Stimulated activated naive B cell treated with anti-CD40 and anti-IgM and Interleukin-4, amounts not matched to agents 10 μg/mL and 1 μg/mL and 100 μg/mL, for 72 hours (primary cell): Measurements from ENCODE around the gene ARHGEF1.

Experiments used
- ATAC-seq, 2 donors: fragments of 150-1000 bp; cut with Tn5 transposase; replicated peaks; 2 replicates each; pipeline ENCODE4 v1.10.0; 2021; ENCODE audit warnings: moderate library complexity in 1 of 2
- DNase-seq: peaks from one replicate; pipeline ENCODE4 v3.0.0; 2021
- H3K27ac Mint-ChIP-seq: one replicate; pipeline ENCODE4 v1.8.0; 2022; ENCODE audit warnings: mild to moderate bottlenecking, mixed read lengths
- H3K27me3 Mint-ChIP-seq, 2 donors: one replicate each; pipeline ENCODE4 v1.8.0; 2022; ENCODE audit warnings: mixed read lengths in 2 of 2
- H3K36me3 Mint-ChIP-seq, 2 donors: one replicate each; pipeline ENCODE4 v1.8.0; 2022; ENCODE audit warnings: mixed read lengths in 2 of 2, mild to moderate bottlenecking in 1 of 2
- H3K4me1 Mint-ChIP-seq, 2 donors: one replicate each; pipeline ENCODE4 v1.8.0; 2022; ENCODE audit warnings: mixed read lengths in 2 of 2, mild to moderate bottlenecking in 1 of 2
- H3K4me3 Mint-ChIP-seq, 2 donors: one replicate each; pipeline ENCODE4 v1.8.0; 2022; ENCODE audit warnings: mild to moderate bottlenecking in 2 of 2, mixed read lengths in 2 of 2, moderate library complexity in 1 of 2
- H3K9me3 Mint-ChIP-seq, 2 donors: one replicate each; pipeline ENCODE4 v1.8.0; 2022; ENCODE audit warnings: mixed read lengths in 2 of 2, mild to moderate bottlenecking in 1 of 2

Gene ARHGEF1

GRCh38 chr19:41883821-41884733 is 1.1 kb downstream of the ARHGEF1 start:
- Mint-ChIP-seq H3K4me1 (peaks cover 51 to 88% of the 10 kb centered on the region in 2 donors), H3K9me3 (no peaks in the 10 kb centered on the region), H3K36me3 (peaks cover 43 to 58% of the 10 kb centered on the region in 2 donors), H3K27me3 (no peaks in the 10 kb centered on the region), H3K4me3 (peak overlapping the region; percentile 84 to 97), H3K27ac (peak overlapping the region; percentile 99)
- ATAC-seq (peak; percentile 86 to 88), DNase-seq (peak; percentile 96)

DNA sequence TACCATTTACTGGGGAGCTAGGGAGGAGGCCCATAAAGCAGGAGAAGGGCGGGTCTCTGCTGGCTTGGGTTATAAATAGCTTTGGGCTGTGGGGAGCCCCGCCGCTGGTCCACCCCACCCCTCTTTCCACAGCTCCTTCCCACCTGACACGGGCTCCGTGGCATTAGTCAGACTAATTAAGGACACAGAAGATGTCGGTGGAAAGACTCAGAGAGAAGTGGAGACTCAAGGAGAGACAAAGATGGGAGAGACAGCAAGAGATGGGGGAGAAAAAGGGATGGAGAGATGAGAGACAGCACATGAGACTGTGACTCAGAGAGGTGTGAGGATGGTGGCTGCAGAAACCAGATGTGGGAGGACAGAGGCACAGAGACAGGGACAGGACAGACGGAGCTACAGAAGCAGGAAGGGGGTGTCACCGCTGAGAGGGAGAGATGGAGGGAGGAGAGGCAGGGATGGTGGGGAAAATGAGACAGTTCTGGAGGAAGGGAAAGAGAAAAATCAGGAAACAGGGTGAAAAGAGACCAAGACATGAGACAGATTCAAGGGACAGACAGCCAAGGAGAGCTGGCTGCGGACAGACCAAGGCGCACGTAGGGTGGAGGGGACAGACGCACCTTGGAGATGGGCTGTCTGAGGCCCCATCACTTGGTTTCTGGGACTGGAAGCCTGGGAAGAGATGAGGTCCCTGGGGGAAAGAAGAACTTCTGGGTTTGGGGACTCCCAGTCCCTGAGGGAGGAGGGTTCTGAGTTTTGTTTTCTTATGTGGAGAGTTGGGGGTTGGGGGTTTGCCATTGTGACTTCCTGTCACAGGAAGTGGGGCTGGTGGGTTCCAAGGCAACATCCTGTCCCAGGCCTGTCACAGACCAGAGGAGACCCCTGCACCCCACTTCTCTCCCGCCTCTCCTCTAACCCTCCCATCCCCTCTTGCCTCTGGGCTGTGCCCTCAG is 4.1 kb downstream of the ARHGEF1 start:
- peaks cover 40 to 49% of the 10 kb centered on the region in 2 donors for H3K36me3 Mint-ChIP-seq
- peak overlapping the region; percentile 60 for H3K27ac Mint-ChIP-seq
- DNase-seq (no peak), ATAC-seq (no peak)
- peaks cover 49 to 72% of the 10 kb centered on the region in 2 donors for H3K4me1 Mint-ChIP-seq
- peak overlapping the region; percentile 69 to 77 for H3K4me3 Mint-ChIP-seq
- H3K27me3 Mint-ChIP-seq = no peaks in the 10 kb centered on the region
- no peaks in the 10 kb centered on the region for H3K9me3 Mint-ChIP-seq

DNA sequence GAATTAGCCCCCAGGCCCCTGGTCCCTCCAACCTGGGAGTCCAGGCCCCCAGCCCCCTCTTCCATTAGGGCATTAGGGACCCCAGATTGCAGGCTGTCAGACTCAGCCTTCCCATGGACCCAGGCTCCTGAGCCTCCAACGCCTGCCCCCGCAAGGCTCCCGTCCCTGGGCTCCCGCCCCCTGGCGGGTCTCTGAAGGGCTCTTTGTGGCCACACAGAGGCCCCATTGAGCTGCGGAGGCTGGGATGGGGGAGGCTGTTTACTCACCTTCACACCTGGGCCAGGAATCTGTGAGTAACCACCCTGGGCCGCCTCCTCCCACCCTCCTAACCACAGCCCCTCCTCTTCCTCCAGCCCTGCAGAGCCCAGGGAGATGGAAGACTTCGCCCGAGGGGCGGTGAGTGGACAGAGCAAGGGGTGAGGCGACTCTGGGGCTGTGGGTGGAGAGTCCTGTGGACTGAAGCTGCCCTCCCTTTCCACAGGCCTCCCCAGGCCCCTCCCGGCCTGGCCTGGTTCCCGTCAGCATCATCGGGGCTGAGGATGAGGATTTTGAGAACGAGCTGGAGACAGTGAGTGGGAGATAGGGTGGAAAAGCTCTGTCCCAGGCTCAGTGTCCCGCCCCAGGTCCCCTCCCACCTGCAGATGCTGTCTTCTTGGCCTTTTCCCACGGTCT is 4.9 kb downstream of the ARHGEF1 start:
- Mint-ChIP-seq H3K36me3 (peaks cover 36 to 43% of the 10 kb centered on the region in 2 donors), H3K27me3 (no peaks in the 10 kb centered on the region), H3K4me3 (peak overlapping the region; percentile 69 to 77), H3K4me1 (peaks cover 43 to 65% of the 10 kb centered on the region in 2 donors), H3K27ac (peak overlapping the region; percentile 60), H3K9me3 (no peaks in the 10 kb centered on the region)
- DNase-seq (peak; percentile 46), ATAC-seq (peak; percentile 11 to 15)

- Mint-ChIP-seq H3K9me3 (no peaks in the 10 kb centered on the region), H3K4me1 (peaks cover 46 to 68% of the 10 kb centered on the region in 2 donors), H3K27me3 (no peaks in the 10 kb centered on the region), H3K4me3 (no peak overlapping the region), H3K36me3 (peaks cover 35 to 42% of the 10 kb centered on the region in 2 donors), H3K27ac (no peak overlapping the region)
- DNase-seq = no peak
- ATAC-seq = no peak
Measured at GRCh38 chr19:41888926-41889325, 5.9 kb downstream of the ARHGEF1 start.

GRCh38 chr19:41889896-41890295 is 6.9 kb downstream of the ARHGEF1 start:
- ATAC-seq = no peak
- H3K27ac Mint-ChIP-seq = peak overlapping the region; percentile 68
- DNase-seq = no peak
- no peaks in the 10 kb centered on the region for H3K9me3 Mint-ChIP-seq
- H3K36me3 Mint-ChIP-seq = peaks cover 35 to 44% of the 10 kb centered on the region in 2 donors
- no peak overlapping the region for H3K4me3 Mint-ChIP-seq
- peaks cover 49 to 65% of the 10 kb centered on the region in 2 donors for H3K4me1 Mint-ChIP-seq
- no peaks in the 10 kb centered on the region for H3K27me3 Mint-ChIP-seq

DNA sequence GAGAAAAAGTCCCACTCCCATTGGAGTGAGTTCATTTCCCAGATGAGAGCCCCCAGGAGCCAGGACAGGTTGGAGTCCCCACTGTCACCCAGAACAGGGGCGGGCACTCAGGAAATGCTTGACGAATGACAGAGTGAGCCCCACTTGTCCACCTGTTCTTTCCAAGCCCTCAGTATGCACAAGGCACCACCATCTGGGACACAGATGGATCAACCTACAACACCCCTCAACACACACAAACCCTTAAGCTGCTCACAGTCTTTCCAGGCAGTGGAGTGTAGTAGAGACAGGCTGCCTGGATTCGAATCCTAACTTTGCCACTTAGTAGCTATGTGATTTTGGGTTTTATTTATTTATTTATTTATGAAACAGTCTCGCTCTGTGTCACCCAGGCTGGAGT is 8.0 kb downstream of the ARHGEF1 start:
- Mint-ChIP-seq H3K27ac (no peak overlapping the region), H3K4me3 (no peak overlapping the region), H3K27me3 (no peaks in the 10 kb centered on the region), H3K9me3 (no peaks in the 10 kb centered on the region), H3K36me3 (peaks cover 41 to 47% of the 10 kb centered on the region in 2 donors), H3K4me1 (peaks cover 48 to 62% of the 10 kb centered on the region in 2 donors)
- DNase-seq = no peak
- ATAC-seq = no peak

GRCh38 chr19:41892173-41892902 is 9.4 kb downstream of the ARHGEF1 start:
- Mint-ChIP-seq H3K4me3 (no peak overlapping the region), H3K4me1 (peaks cover 39 to 56% of the 10 kb centered on the region in 2 donors), H3K27ac (peak overlapping the region; percentile 62), H3K9me3 (no peaks in the 10 kb centered on the region), H3K36me3 (peaks cover 43 to 49% of the 10 kb centered on the region in 2 donors), H3K27me3 (no peaks in the 10 kb centered on the region)
- DNase-seq = no peak
- no peak for ATAC-seq

- Mint-ChIP-seq H3K4me3 (no peak overlapping the region), H3K9me3 (no peaks in the 10 kb centered on the region), H3K36me3 (peaks cover 45 to 57% of the 10 kb centered on the region in 2 donors), H3K4me1 (peaks cover 34 to 51% of the 10 kb centered on the region in 2 donors), H3K27ac (peak overlapping the region; percentile 33), H3K27me3 (no peaks in the 10 kb centered on the region)
- no peak for DNase-seq
- ATAC-seq = peak; percentile 31 to 37
Measured at GRCh38 chr19:41893899-41894298, 10.9 kb downstream of the ARHGEF1 start.

- DNase-seq = no peak
- H3K36me3 Mint-ChIP-seq = peaks cover 44 to 57% of the 10 kb centered on the region in 2 donors
- peak; percentile 44 to 52 for ATAC-seq
- H3K27me3 Mint-ChIP-seq = no peaks in the 10 kb centered on the region
- no peaks in the 10 kb centered on the region for H3K9me3 Mint-ChIP-seq
- H3K27ac Mint-ChIP-seq = no peak overlapping the region
- H3K4me3 Mint-ChIP-seq = no peak overlapping the region
- H3K4me1 Mint-ChIP-seq = peaks cover 33 to 47% of the 10 kb centered on the region in 2 donors
Measured at GRCh38 chr19:41894350-41894749, 11.4 kb downstream of the ARHGEF1 start.

- Mint-ChIP-seq H3K9me3 (no peaks in the 10 kb centered on the region), H3K4me1 (peaks cover 30 to 39% of the 10 kb centered on the region in 2 donors), H3K4me3 (no peak overlapping the region), H3K27me3 (no peaks in the 10 kb centered on the region), H3K27ac (no peak overlapping the region), H3K36me3 (peaks cover 41 to 53% of the 10 kb centered on the region in 2 donors)
- ATAC-seq = peak; percentile 54 to 64
- DNase-seq = no peak
Measured at GRCh38 chr19:41895745-41896580, 13.0 kb downstream of the ARHGEF1 start.

GRCh38 chr19:41896581-41896942 is 13.6 kb downstream of the ARHGEF1 start:
- DNase-seq (no peak), ATAC-seq (no peak)
- Mint-ChIP-seq H3K4me1 (peaks cover 28 to 39% of the 10 kb centered on the region in 2 donors), H3K4me3 (no peak overlapping the region), H3K9me3 (no peaks in the 10 kb centered on the region), H3K27me3 (no peaks in the 10 kb centered on the region), H3K27ac (peak overlapping the region; percentile 21), H3K36me3 (peaks cover 39 to 52% of the 10 kb centered on the region in 2 donors)

DNA sequence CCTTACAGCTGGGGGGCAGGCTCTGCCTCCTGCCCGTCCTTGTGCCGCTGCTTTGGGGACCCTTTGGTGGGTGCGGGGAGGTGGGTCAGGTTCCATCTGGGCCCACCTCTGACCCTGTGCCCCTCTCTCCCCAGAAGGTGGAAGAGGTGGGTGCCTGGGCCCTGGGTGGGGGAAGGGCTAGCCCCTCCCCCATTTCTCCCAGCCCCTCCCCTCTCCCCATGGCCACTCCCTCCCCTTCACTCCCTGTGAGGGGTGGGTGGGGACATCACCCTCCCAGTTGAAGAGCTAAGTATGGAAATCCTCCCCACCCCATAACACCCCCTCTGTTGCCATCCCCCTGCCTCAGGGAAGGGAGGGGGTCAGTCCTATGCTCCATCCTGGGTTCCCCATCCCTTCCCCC is 14.2 kb downstream of the ARHGEF1 start:
- H3K4me3 Mint-ChIP-seq = no peak overlapping the region
- H3K4me1 Mint-ChIP-seq = peaks cover 30 to 39% of the 10 kb centered on the region in 2 donors
- DNase-seq = no peak
- no peak overlapping the region for H3K27ac Mint-ChIP-seq
- H3K36me3 Mint-ChIP-seq = peaks cover 41 to 55% of the 10 kb centered on the region in 2 donors
- no peaks in the 10 kb centered on the region for H3K27me3 Mint-ChIP-seq
- no peaks in the 10 kb centered on the region for H3K9me3 Mint-ChIP-seq
- no peak for ATAC-seq
